Esophagus muscularis mucosa (tissue), 4 donors: ENCODE measurements around the gene SHKBP1. TPM values are rescaled to one million over a fixed set of nuclear protein-coding genes. Genes with fewer than 3 reads are reported as not detected.
A peak's percentile ranks its signal among the peaks of the same experiment; 100 is the strongest.

Experiments used
- DNase-seq: peaks from one replicate; pipeline ENCODE4 v3.0.0-alpha.2; 2017; ENCODE audit errors: extremely low spot score
- H3K27ac ChIP-seq, 4 donors: fragments of 200-600 bp; sonication (generic); replicated peaks in 1 of 4; 1 replicate in 3 of 4; 2 replicates in 1 of 4; pipeline ENCODE4 v1.5.1; 2016 to 2019; ENCODE audit warnings: mild to moderate bottlenecking in 1 of 4
- H3K27me3 ChIP-seq, 4 donors: fragments of 200-600 bp; sonication (generic); one replicate each; pipeline versions ENCODE4 v1.5.1 to v1.6.0; 2016 to 2019
- H3K36me3 ChIP-seq, 4 donors: fragments of 200-600 bp; sonication (generic); one replicate each; pipeline ENCODE4 v1.5.1; 2016 to 2019
- H3K4me1 ChIP-seq, 4 donors: fragments of 200-600 bp; sonication (generic); one replicate each; pipeline ENCODE4 v1.5.1; 2016 to 2019
- H3K4me3 ChIP-seq, 4 donors: fragments of 200-600 bp; sonication (generic); 1 replicate in 2 of 4; 2 replicates in 2 of 4; pipeline ENCODE4 v1.5.1; 2016 to 2019; ENCODE audit warnings: mild to moderate bottlenecking in 4 of 4, moderate library complexity in 1 of 4
- H3K9me3 ChIP-seq, 4 donors: fragments of 200-600 bp; sonication (generic); 1 replicate in 3 of 4; 2 replicates in 1 of 4; pipeline ENCODE4 v1.5.1; 2016 to 2019
- CTCF ChIP-seq, 3 experiments: fragments of 200-600 bp in 2 of 3; fragments of 450-650 bp in 1 of 3; sonication (generic) in 2 of 3; IDR thresholded peaks; one replicate each; pipeline ENCODE4 v1.5.1; 2017 to 2019; ENCODE audit warnings: antibody characterized with exemption in 3 of 3, mild to moderate bottlenecking in 2 of 3, moderate library complexity in 1 of 3
- EP300 ChIP-seq: sonication (generic); formaldehyde crosslinking; IDR thresholded peaks from one replicate; pipeline ENCODE4 v1.6.1; 2017; ENCODE audit warnings: antibody characterized with exemption
- POLR2A ChIP-seq: fragments of 450-650 bp; IDR thresholded peaks from one replicate; pipeline ENCODE4 v1.6.1; 2017; ENCODE audit warnings: antibody characterized with exemption, moderate library complexity, mild to moderate bottlenecking, low read depth
- POLR2AphosphoS5 ChIP-seq, 2 donors: sonication (generic); formaldehyde crosslinking; IDR thresholded peaks; one replicate each; pipeline ENCODE4 v1.6.1; 2017; ENCODE audit warnings: antibody characterized with exemption in 2 of 2
- WGBS: methylation state at CpG from one replicate; pipeline ENCODE4 v1.1.5; 2018; 5-methylcytosine and 5-hydroxymethylcytosine counted together
- intact Hi-C: fragments of 100-400 bp; cut with DNase I; formaldehyde crosslinking; loops from one replicate; pipeline ENCODE4 v1.15.1; 2023
- total RNA-seq, 4 donors: library from RNA; depleted of rRNA; stranded (reverse); fragments of >200 nt; gene quantifications; one replicate each; pipeline versions ENCODE4 v1.1.0 to v1.2.1, GENCODE V29; 2016

SHKBP1 gene
- total RNA-seq, 4 donors from 2014 or later, result 39.5 to 82.7 (median 52.7) TPM

- WGBS, result 78% methylated on average over 7 of the region's 14 CpGs
- intact Hi-C loops, result no loop called here
- Histone ChIP-seq H3K9me3 (no peaks in the 10 kb centered on the region), H3K27me3 (peaks cover 5 to 58% (median 32%) of the 10 kb centered on the region in 4 donors), H3K27ac (no peak overlapping the region), H3K36me3 (no peaks in the 10 kb centered on the region), H3K4me1 (peaks cover 13 to 27% (median 23%) of the 10 kb centered on the region in 4 donors), H3K4me3 (no peak overlapping the region)
- no peak for DNase-seq
- no peak for TF ChIP-seq EP300
- TF ChIP-seq POLR2A, result no peak
- no peak for TF ChIP-seq CTCF (IDR thresholded peaks at IDR 0.05)
- no peak for TF ChIP-seq POLR2AphosphoS5 (IDR thresholded peaks at IDR 0.05)
Measured at GRCh38 chr19:40565910-40566495, 10.7 kb upstream of the SHKBP1 start.

- intact Hi-C loops, result no loop called here
- 56% methylated on average over 10 of the region's 20 CpGs for WGBS
- Histone ChIP-seq H3K27me3 (peaks cover 5 to 58% (median 32%) of the 10 kb centered on the region in 4 donors), H3K4me1 (peaks cover 13 to 29% (median 26%) of the 10 kb centered on the region in 4 donors), H3K9me3 (no peaks in the 10 kb centered on the region), H3K4me3 (peak overlapping the region; percentile 37 to 56 (median 39)), H3K36me3 (no peaks in the 10 kb centered on the region), H3K27ac (no peak overlapping the region)
- no peak for DNase-seq
- no peak for TF ChIP-seq POLR2A
- no peak for TF ChIP-seq POLR2AphosphoS5 (IDR thresholded peaks at IDR 0.05)
- TF ChIP-seq CTCF (IDR thresholded peaks at IDR 0.05), result no peak
- TF ChIP-seq EP300, result no peak
Measured at GRCh38 chr19:40567040-40567749, 9.5 kb upstream of the SHKBP1 start.

DNA sequence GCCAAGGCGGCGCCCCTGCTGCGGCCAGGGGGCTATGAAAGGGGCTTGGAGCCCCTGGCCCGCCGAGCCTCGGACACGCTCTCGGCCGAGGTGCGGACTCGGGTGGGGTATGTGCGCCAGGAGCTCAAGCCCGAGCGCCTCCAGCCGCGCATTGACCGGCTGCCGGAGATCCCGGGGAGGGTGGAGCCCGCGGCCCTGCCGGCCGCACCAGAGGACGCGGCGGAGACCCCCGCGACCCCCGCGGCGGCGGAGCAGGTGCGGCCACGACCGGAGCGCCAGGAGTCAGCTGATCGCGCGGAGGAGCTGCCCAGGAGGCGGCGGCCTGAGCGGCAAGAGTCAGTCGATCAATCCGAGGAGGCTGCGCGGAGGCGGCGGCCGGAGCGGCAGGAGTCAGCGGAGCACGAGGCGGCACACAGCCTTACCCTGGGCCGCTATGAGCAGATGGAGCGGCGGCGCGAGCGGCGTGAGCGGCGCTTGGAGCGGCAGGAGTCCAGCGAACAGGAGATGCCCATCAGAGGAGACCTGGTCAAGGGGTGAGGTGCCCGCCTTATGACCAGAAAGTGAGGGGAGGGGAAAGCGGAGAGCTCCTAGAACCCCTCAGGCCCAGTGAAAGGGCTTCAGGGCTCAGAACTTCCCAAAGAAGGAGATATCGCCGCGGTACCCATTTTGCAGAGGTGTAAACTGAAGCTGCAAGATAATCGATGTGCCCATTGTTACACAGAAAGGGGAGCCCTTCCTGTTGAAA, 8.8 kb upstream of the SHKBP1 start:
- peak overlapping the region; percentile 37 to 56 (median 39) for H3K4me3 ChIP-seq

More for the DNA sequence above, 8.8 kb upstream of the SHKBP1 start:
- Histone ChIP-seq H3K36me3 (no peaks in the 10 kb centered on the region), H3K9me3 (no peaks in the 10 kb centered on the region), H3K4me1 (peaks cover 13 to 29% (median 26%) of the 10 kb centered on the region in 4 donors), H3K27me3 (peaks cover 5 to 58% (median 32%) of the 10 kb centered on the region in 4 donors), H3K27ac (no peak overlapping the region)
- intact Hi-C loops, result no loop called here
- DNase-seq, result no peak
- WGBS, result 7% methylated on average over 48 of the region's 70 CpGs
- TF ChIP-seq EP300 (no peak), POLR2AphosphoS5 (IDR thresholded peaks at IDR 0.05) (no peak), CTCF (IDR thresholded peaks at IDR 0.05) (no peak), POLR2A (no peak)
